SK-N-SH (cell line): ENCODE data around the gene ASAP2.

ENCODE experiments used
- CTCF ChIP-seq: fragments of 200-600 bp; sonication (generic); IDR thresholded peaks from 2 replicates; pipeline ENCODE4 v1.6.1; 2017; ENCODE audit warnings: antibody characterized with exemption, mild to moderate bottlenecking, moderate library complexity
- EZH2phosphoT487 ChIP-seq: fragments of 200-600 bp; sonication (generic); IDR thresholded peaks from 2 replicates; pipeline ENCODE4 v1.6.1; 2017; ENCODE audit warnings: low read depth, mixed run types, mild to moderate bottlenecking, antibody characterized with exemption, moderate library complexity, borderline replicate concordance
- MXI1 ChIP-seq: IDR thresholded peaks from 2 replicates; pipeline ENCODE4 v1.6.1; 2012; ENCODE audit warnings: mild to moderate bottlenecking, low read depth, low read length, improper control_type of control experiment
- REST ChIP-seq: IDR thresholded peaks from 2 replicates; pipeline ENCODE4 v1.6.1; 2012; ENCODE audit warnings: mild to moderate bottlenecking, low read depth, low read length, moderate library complexity
- YY1 ChIP-seq: IDR thresholded peaks from 2 replicates; pipeline ENCODE4 v1.4.0; 2012; ENCODE audit warnings: low read depth, mild to moderate bottlenecking

GRCh38 chr2:9318461-9319337 lies 112.1 kb downstream of the ASAP2 start:
- TF ChIP-seq CTCF = no peak
- TF ChIP-seq YY1 = no peak
- TF ChIP-seq MXI1 = no peak
- TF ChIP-seq REST = no peak
- no peak for TF ChIP-seq EZH2phosphoT487
